ENCODE results near the gene OR1A1.
"Not testable (repeated sequence)": the region's sequence is repeated elsewhere in the genome, so short reads cannot be mapped to it uniquely, and the experiment has no call there.

Gene OR1A1

GRCh38 chr17:3241044-3241443 lies 33.6 kb downstream of the OR1A1 start:
- H3K4me1 ChIP-seq (ENCODE audit: insufficient read depth, poor library complexity, severe bottlenecking); H3K4me3 ChIP-seq (ENCODE audit: severe bottlenecking); ATAC-seq (ENCODE audit: low read depth); H3K27me3 ChIP-seq (ENCODE audit: insufficient read depth, poor library complexity, severe bottlenecking); H3K27ac ChIP-seq (ENCODE audit: poor library complexity, severe bottlenecking); H3K9me3 ChIP-seq (ENCODE audit: severe bottlenecking); H3K36me3 ChIP-seq (ENCODE audit: low read depth); DNase-seq (ENCODE audit: low spot score): not testable (repeated sequence)

- not testable (repeated sequence) for ATAC-seq (ENCODE audit: low read depth); H3K4me3 ChIP-seq (ENCODE audit: severe bottlenecking); H3K4me1 ChIP-seq (ENCODE audit: insufficient read depth, poor library complexity, severe bottlenecking); H3K9me3 ChIP-seq (ENCODE audit: severe bottlenecking); H3K27ac ChIP-seq (ENCODE audit: poor library complexity, severe bottlenecking); H3K36me3 ChIP-seq (ENCODE audit: low read depth); DNase-seq (ENCODE audit: low spot score); H3K27me3 ChIP-seq (ENCODE audit: insufficient read depth, poor library complexity, severe bottlenecking)
Observed at GRCh38 chr17:3244841-3245240, 37.4 kb downstream of the OR1A1 start.

- H3K9me3 ChIP-seq (ENCODE audit: severe bottlenecking); H3K27ac ChIP-seq (ENCODE audit: poor library complexity, severe bottlenecking); ATAC-seq (ENCODE audit: low read depth); H3K4me3 ChIP-seq (ENCODE audit: severe bottlenecking); H3K4me1 ChIP-seq (ENCODE audit: insufficient read depth, poor library complexity, severe bottlenecking); DNase-seq (ENCODE audit: low spot score); H3K27me3 ChIP-seq (ENCODE audit: insufficient read depth, poor library complexity, severe bottlenecking); H3K36me3 ChIP-seq (ENCODE audit: low read depth): not testable (repeated sequence)
Observed at GRCh38 chr17:3249013-3249412, 41.5 kb downstream of the OR1A1 start.

- no peak for DNase-seq (ENCODE audit: low spot score)
- Histone ChIP-seq H3K27ac (ENCODE audit: poor library complexity, severe bottlenecking) (no peak overlapping the region), H3K4me1 (ENCODE audit: insufficient read depth, poor library complexity, severe bottlenecking) (no peaks in the 10 kb centered on the region), H3K27me3 (ENCODE audit: insufficient read depth, poor library complexity, severe bottlenecking) (no peaks in the 10 kb centered on the region), H3K9me3 (ENCODE audit: severe bottlenecking) (no peaks in the 10 kb centered on the region), H3K36me3 (ENCODE audit: low read depth) (no peaks in the 10 kb centered on the region), H3K4me3 (ENCODE audit: severe bottlenecking) (no peak overlapping the region)
- no peak for ATAC-seq (ENCODE audit: low read depth)
- TF ChIP-seq CTCF (IDR thresholded peaks at IDR 0.05; ENCODE audit: poor library complexity, severe bottlenecking), result no peak
Observed at GRCh38 chr17:3256575-3256974, 49.1 kb downstream of the OR1A1 start.

GRCh38 chr17:3260163-3260562 lies 52.7 kb downstream of the OR1A1 start:
- Histone ChIP-seq H3K9me3 (ENCODE audit: severe bottlenecking) (no peaks in the 10 kb centered on the region), H3K4me1 (ENCODE audit: insufficient read depth, poor library complexity, severe bottlenecking) (no peaks in the 10 kb centered on the region), H3K27me3 (ENCODE audit: insufficient read depth, poor library complexity, severe bottlenecking) (peaks cover 6% of the 10 kb centered on the region), H3K4me3 (ENCODE audit: severe bottlenecking) (no peak overlapping the region), H3K27ac (ENCODE audit: poor library complexity, severe bottlenecking) (no peak overlapping the region), H3K36me3 (ENCODE audit: low read depth) (no peaks in the 10 kb centered on the region)
- DNase-seq (ENCODE audit: low spot score), result no peak
- ATAC-seq (ENCODE audit: low read depth), result no peak
- no peak for TF ChIP-seq CTCF (IDR thresholded peaks at IDR 0.05; ENCODE audit: poor library complexity, severe bottlenecking)

GRCh38 chr17:3260600-3260999 lies 53.1 kb downstream of the OR1A1 start:
- H3K27me3 ChIP-seq (ENCODE audit: insufficient read depth, poor library complexity, severe bottlenecking), result peaks cover 6% of the 10 kb centered on the region
- H3K36me3 ChIP-seq (ENCODE audit: low read depth), result no peaks in the 10 kb centered on the region
- no peak overlapping the region for H3K4me3 ChIP-seq (ENCODE audit: severe bottlenecking)
- no peaks in the 10 kb centered on the region for H3K9me3 ChIP-seq (ENCODE audit: severe bottlenecking)
- no peak for ATAC-seq (ENCODE audit: low read depth)
- DNase-seq (ENCODE audit: low spot score), result no peak
- no peak for TF ChIP-seq CTCF (IDR thresholded peaks at IDR 0.05; ENCODE audit: poor library complexity, severe bottlenecking)
- no peak overlapping the region for H3K27ac ChIP-seq (ENCODE audit: poor library complexity, severe bottlenecking)
- H3K4me1 ChIP-seq (ENCODE audit: insufficient read depth, poor library complexity, severe bottlenecking), result no peaks in the 10 kb centered on the region

Measured in RWPE2 (cell line).